ENCODE results near the gene GUCY2C. TPM values are rescaled to one million over a fixed set of nuclear protein-coding genes. Genes with fewer than 3 reads are reported as not detected.
A peak's percentile ranks its signal among the peaks of the same experiment; 100 is the strongest.

GUCY2C gene
- polyA plus RNA-seq, 6 donors from 2014 or later: 0.06 to 0.32 (median 0.20) TPM; not detected in 1

- no peak for ATAC-seq (ENCODE audit: low read depth in 2 of 2)
- peaks cover 4 to 78% (median 61%) of the 10 kb centered on the region in 7 donors for H3K9me3 Mint-ChIP-seq
- H3K4me3 Mint-ChIP-seq: no peak overlapping the region
- H3K27me3 Mint-ChIP-seq: no peaks in the 10 kb centered on the region
- H3K27ac Mint-ChIP-seq: no peak overlapping the region
- H3K36me3 Mint-ChIP-seq: peaks cover 15 to 36% of the 10 kb centered on the region in 2 donors
- H3K4me1 Mint-ChIP-seq: peaks cover 0 to 4% (median 0%) of the 10 kb centered on the region in 3 donors
- no peak for DNase-seq
Measured at GRCh38 chr12:14607568-14607967, 88.8 kb downstream of the GUCY2C start.

- peaks cover 0 to 4% (median 0%) of the 10 kb centered on the region in 3 donors for H3K4me1 Mint-ChIP-seq
- DNase-seq (no peak), ATAC-seq (ENCODE audit: low read depth in 2 of 2) (no peak)
- H3K4me3 Mint-ChIP-seq: no peak overlapping the region
- H3K27me3 Mint-ChIP-seq: peaks cover 0 to 6% (median 6%) of the 10 kb centered on the region in 3 donors
- peaks cover 15 to 36% of the 10 kb centered on the region in 2 donors for H3K36me3 Mint-ChIP-seq
- peaks cover 11 to 65% (median 53%) of the 10 kb centered on the region in 7 donors for H3K9me3 Mint-ChIP-seq
- H3K27ac Mint-ChIP-seq: no peak overlapping the region
Measured at GRCh38 chr12:14605401-14605989, 90.9 kb downstream of the GUCY2C start.

DNA sequence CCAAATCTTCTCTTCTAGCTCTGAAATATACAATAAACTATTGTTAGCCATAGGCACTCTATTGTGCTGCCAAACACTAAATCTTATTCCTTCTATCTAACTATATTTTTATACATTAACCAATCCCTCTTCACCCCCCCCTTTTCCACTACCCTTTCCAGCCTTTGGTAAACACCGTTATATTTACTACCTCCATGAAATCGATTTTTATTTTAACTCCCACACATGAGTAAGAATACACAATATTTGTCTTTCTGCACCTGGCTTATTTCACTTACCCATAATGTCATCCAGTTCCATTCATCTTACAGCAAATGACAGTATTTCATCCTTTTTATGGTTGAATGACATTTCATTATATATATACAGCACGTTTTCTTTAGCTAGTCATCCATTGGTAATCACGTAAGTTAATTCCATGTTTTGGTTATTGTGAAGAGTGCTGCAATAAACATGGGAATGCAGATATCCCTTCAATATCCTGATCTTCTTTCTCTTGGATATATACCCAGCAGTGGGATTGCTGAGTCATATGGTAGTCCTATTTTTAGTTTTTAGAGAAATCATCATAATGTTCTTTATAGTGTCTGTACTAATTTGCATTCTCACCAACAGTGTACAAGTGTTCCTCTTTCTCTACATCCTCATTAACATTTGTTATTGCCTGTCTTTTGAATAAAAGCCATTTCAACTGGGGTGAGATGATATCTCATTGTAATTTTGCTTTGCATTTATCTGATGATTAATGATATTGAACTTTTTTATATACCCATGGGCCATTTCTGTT lies 94.5 kb downstream of the GUCY2C start:
- peak in 1 of 2 donors; percentile 38 for ATAC-seq (ENCODE audit: low read depth in 2 of 2)
- peaks cover 9 to 48% of the 10 kb centered on the region in 2 donors for H3K36me3 Mint-ChIP-seq
- H3K9me3 Mint-ChIP-seq: peaks cover 14 to 61% (median 43%) of the 10 kb centered on the region in 7 donors
- H3K4me3 Mint-ChIP-seq: no peak overlapping the region
- H3K27me3 Mint-ChIP-seq: peaks cover 9 to 27% (median 9%) of the 10 kb centered on the region in 3 donors
- H3K4me1 Mint-ChIP-seq: peaks cover 0 to 4% (median 0%) of the 10 kb centered on the region in 3 donors
- no peak for DNase-seq
- H3K27ac Mint-ChIP-seq: no peak overlapping the region

DNA sequence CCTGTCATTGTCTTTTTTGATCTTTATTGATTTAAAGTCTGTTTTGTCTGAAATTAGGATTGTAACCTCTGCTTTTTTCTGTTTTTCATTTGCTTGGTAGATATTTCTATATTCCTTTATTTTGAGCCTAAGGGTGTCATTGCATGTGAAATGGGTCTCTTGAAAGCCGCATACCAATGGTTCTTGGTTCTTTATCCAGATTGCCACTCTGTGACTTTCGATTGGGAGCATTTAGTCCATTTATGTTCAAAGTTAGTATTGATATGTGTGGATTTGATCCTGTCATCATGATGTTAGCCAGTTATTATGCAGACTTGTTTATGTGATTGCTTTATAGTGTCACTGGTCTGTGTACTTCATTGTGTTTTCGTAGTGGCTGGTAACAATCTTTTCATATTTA lies 98.9 kb downstream of the GUCY2C start:
- H3K4me3 Mint-ChIP-seq: no peak overlapping the region
- H3K27ac Mint-ChIP-seq: no peak overlapping the region
- H3K9me3 Mint-ChIP-seq: peaks cover 15 to 32% (median 19%) of the 10 kb centered on the region in 7 donors
- ATAC-seq (ENCODE audit: low read depth in 2 of 2): no peak
- DNase-seq: no peak
- H3K36me3 Mint-ChIP-seq: peaks cover 0 to 32% of the 10 kb centered on the region in 2 donors
- H3K27me3 Mint-ChIP-seq: peaks cover 11 to 38% (median 15%) of the 10 kb centered on the region in 3 donors
- H3K4me1 Mint-ChIP-seq: peaks cover 0 to 4% (median 0%) of the 10 kb centered on the region in 3 donors

DNA sequence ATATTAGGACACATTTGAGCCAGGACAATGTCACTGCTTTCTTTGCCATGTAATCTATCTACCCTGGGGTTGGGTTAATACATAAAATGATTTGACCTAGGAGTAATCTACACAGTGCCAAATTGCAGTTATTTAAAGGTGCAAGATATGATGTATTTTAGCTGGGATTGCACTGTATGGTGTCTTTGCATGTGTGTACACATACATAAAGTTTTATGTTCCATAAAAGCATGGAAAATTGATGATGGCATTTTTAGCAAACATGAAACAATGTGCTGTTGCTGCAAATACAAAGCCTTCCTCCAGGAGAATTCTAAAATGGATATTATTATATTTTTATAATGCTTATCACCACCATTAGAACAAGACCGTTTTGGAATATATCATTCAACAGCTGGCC lies 104.7 kb downstream of the GUCY2C start:
- Mint-ChIP-seq H3K27me3 (peaks cover under 1 to 10% (median 5%) of the 10 kb centered on the region in 3 donors), H3K36me3 (peaks cover 0 to 6% of the 10 kb centered on the region in 2 donors), H3K4me3 (no peak overlapping the region), H3K27ac (no peak overlapping the region), H3K4me1 (no peaks in the 10 kb centered on the region), H3K9me3 (peaks cover 1 to 8% (median 3%) of the 10 kb centered on the region in 7 donors)
- DNase-seq: no peak
- no peak for ATAC-seq (ENCODE audit: low read depth in 2 of 2)

- Mint-ChIP-seq H3K9me3 (peaks cover 0 to 2% (median 0%) of the 10 kb centered on the region in 7 donors), H3K27me3 (no peaks in the 10 kb centered on the region), H3K4me3 (no peak overlapping the region), H3K4me1 (no peaks in the 10 kb centered on the region), H3K27ac (no peak overlapping the region), H3K36me3 (no peaks in the 10 kb centered on the region)
- ATAC-seq (ENCODE audit: low read depth in 2 of 2) (no peak), DNase-seq (no peak)
Measured at GRCh38 chr12:14589169-14590004, 107.0 kb downstream of the GUCY2C start.

DNA sequence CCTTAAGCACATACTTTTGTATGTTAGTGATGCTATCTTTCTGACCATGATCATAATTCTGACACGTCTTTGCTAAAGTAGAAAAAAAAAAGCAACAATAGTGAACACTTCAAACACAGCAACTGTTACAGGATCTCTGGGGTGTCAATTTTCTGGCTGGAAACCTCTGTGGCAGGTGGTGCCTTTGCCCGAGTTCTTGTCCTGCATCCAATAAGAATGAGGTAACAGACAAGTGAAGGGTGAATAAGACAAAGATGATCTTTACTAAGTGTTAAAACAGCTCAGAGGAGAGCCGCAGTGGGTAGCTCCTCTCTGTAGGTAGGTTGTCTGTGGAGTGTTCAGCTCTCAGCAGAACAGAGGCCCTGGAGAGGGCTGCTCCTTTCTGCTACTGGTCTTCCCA lies 107.8 kb downstream of the GUCY2C start:
- no peak overlapping the region for H3K4me3 Mint-ChIP-seq

DNA sequence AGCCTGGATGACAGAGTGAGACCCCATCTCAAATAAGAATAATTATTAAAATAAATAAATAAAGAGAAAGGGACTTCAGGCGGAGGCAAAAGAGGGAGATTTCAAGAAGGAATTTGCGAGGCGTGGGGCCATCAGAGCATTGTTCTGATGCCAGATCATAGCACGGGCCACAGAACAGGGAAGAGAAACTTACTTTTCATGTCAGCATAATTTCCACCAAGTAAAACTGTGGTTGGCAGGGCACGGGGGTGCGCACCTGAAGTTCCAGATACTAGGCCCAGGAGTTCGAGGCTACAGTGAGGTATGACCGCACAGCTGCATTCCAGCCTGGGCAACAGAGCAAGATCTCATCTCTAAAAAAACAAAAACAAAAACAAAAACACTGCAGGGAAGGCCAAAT lies 117.8 kb downstream of the GUCY2C start:
- peak; percentile 37 to 53 for ATAC-seq (ENCODE audit: low read depth in 2 of 2)
- peak overlapping the region in 1 of 8 donors; percentile 12 for H3K4me3 Mint-ChIP-seq
- no peaks in the 10 kb centered on the region for H3K36me3 Mint-ChIP-seq
- peak overlapping the region in 1 of 6 donors; percentile 62 for H3K27ac Mint-ChIP-seq
- no peak for DNase-seq
- peaks cover 21 to 29% (median 23%) of the 10 kb centered on the region in 3 donors for H3K4me1 Mint-ChIP-seq
- peaks cover 0 to 2% (median 0%) of the 10 kb centered on the region in 7 donors for H3K9me3 Mint-ChIP-seq
- no peaks in the 10 kb centered on the region for H3K27me3 Mint-ChIP-seq

More for the DNA sequence above, 107.8 kb downstream of the GUCY2C start:
- H3K9me3 Mint-ChIP-seq: peaks cover 0 to 2% (median 0%) of the 10 kb centered on the region in 7 donors
- H3K27ac Mint-ChIP-seq: no peak overlapping the region
- H3K27me3 Mint-ChIP-seq: no peaks in the 10 kb centered on the region
- no peaks in the 10 kb centered on the region for H3K4me1 Mint-ChIP-seq
- H3K36me3 Mint-ChIP-seq: no peaks in the 10 kb centered on the region
- no peak for ATAC-seq (ENCODE audit: low read depth in 2 of 2)
- no peak for DNase-seq

GRCh38 chr12:14577344-14577743 lies 119.1 kb downstream of the GUCY2C start:
- H3K9me3 Mint-ChIP-seq: peaks cover 0 to 2% (median 0%) of the 10 kb centered on the region in 7 donors
- no peak for DNase-seq
- peaks cover 21 to 29% (median 23%) of the 10 kb centered on the region in 3 donors for H3K4me1 Mint-ChIP-seq
- H3K27me3 Mint-ChIP-seq: peaks cover 0 to 2% (median 0%) of the 10 kb centered on the region in 3 donors
- H3K4me3 Mint-ChIP-seq: peak overlapping the region in 1 of 8 donors; percentile 0
- no peak overlapping the region for H3K27ac Mint-ChIP-seq
- H3K36me3 Mint-ChIP-seq: no peaks in the 10 kb centered on the region
- ATAC-seq (ENCODE audit: low read depth in 2 of 2): peak; percentile 45 to 51

DNA sequence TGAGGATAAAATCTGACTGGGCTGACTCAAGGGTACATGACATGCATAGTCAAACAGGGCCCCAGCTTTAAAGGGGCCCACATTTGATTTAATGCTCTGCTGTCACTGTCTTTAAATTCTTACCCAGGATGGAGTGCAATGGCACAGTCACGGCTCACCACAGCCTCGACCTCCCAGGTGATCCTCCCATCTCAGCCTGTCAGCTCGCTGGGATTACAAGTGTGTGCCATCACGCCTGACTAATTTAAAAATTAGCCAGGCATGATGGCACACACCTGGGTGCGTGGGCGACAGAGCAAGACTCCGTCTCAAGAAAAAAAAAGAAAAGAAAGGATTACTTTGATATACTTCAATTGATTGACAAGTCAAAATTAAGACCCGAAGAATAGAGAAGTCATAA lies 119.5 kb downstream of the GUCY2C start:
- H3K4me3 Mint-ChIP-seq: peak overlapping the region in 1 of 8 donors; percentile 0
- peak; percentile 18 to 44 for ATAC-seq (ENCODE audit: low read depth in 2 of 2)

GRCh38 chr12:14575585-14575984 lies 120.8 kb downstream of the GUCY2C start:
- ATAC-seq (ENCODE audit: low read depth in 2 of 2) (no peak), DNase-seq (no peak)
- peaks cover 7 to 8% (median 8%) of the 10 kb centered on the region in 3 donors for H3K27me3 Mint-ChIP-seq
- no peaks in the 10 kb centered on the region for H3K36me3 Mint-ChIP-seq
- H3K4me3 Mint-ChIP-seq: no peak overlapping the region
- H3K9me3 Mint-ChIP-seq: peaks cover 0 to 2% (median 0%) of the 10 kb centered on the region in 7 donors
- peak overlapping the region in 1 of 6 donors; percentile 34 for H3K27ac Mint-ChIP-seq
- H3K4me1 Mint-ChIP-seq: peaks cover 21 to 29% (median 23%) of the 10 kb centered on the region in 3 donors

More for the DNA sequence above, 119.5 kb downstream of the GUCY2C start:
- Mint-ChIP-seq H3K36me3 (no peaks in the 10 kb centered on the region), H3K27ac (no peak overlapping the region), H3K27me3 (peaks cover 0 to 7% (median 0%) of the 10 kb centered on the region in 3 donors), H3K4me1 (peaks cover 21 to 29% (median 23%) of the 10 kb centered on the region in 3 donors), H3K9me3 (peaks cover 0 to 2% (median 0%) of the 10 kb centered on the region in 7 donors)
- DNase-seq: no peak

DNA sequence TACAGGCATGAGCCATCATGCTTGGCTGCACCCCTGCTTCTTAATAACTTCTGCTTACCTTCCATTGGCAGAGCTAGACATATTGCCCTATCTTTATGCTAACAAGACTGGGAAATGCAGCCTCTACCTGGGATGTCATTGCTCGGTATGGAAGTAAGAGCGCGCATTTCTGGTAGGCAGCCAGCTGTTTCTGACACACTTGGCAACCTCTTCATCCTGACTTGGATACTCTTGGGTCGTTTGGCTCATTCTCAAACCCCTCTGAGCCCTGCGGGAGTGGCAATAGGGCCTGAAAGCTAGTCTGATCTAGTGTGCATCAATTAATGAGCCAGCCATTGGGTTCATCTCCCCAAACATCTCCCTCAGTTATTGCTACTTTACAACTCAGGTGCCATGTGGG lies 123.3 kb downstream of the GUCY2C start:
- Mint-ChIP-seq H3K36me3 (no peaks in the 10 kb centered on the region), H3K27me3 (peaks cover 19 to 23% (median 21%) of the 10 kb centered on the region in 3 donors), H3K27ac (no peak overlapping the region), H3K9me3 (peaks cover 0 to 2% (median 0%) of the 10 kb centered on the region in 7 donors), H3K4me1 (peaks cover 15 to 22% (median 17%) of the 10 kb centered on the region in 3 donors), H3K4me3 (no peak overlapping the region)
- no peak for ATAC-seq (ENCODE audit: low read depth in 2 of 2)
- no peak for DNase-seq

- Mint-ChIP-seq H3K27ac (peak overlapping the region in 1 of 6 donors; percentile 39), H3K36me3 (no peaks in the 10 kb centered on the region), H3K4me3 (no peak overlapping the region), H3K4me1 (peaks cover 13 to 21% (median 16%) of the 10 kb centered on the region in 3 donors), H3K9me3 (peaks cover 0 to 2% (median 0%) of the 10 kb centered on the region in 7 donors), H3K27me3 (peaks cover 20 to 26% (median 24%) of the 10 kb centered on the region in 3 donors)
- ATAC-seq (ENCODE audit: low read depth in 2 of 2) (peak in 1 of 2 donors; percentile 32), DNase-seq (no peak)
Measured at GRCh38 chr12:14572401-14572800, 124.0 kb downstream of the GUCY2C start.
